Measurements from ENCODE around the gene MCTS1.

DNA sequence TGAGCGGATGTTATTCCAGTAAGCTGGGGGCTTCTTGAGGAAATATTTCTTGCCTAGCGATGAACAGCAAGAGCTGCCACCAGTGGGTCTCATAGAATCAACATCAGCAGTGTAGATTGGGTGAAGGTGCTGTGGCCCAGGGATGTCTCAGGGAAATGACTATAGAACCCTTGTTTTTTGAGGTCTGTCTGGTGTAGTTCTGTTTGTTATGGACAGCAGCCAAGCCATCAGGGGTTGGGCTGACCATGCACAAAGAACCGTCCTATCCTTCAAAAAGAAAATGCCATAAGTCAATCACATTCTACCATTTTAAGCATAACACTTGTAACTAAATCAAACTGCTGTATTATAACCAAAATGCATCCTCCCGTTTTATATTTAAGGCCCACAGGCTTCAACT is 43.2 kb downstream of the MCTS1 start:
- TF ChIP-seq, protein P1, sequence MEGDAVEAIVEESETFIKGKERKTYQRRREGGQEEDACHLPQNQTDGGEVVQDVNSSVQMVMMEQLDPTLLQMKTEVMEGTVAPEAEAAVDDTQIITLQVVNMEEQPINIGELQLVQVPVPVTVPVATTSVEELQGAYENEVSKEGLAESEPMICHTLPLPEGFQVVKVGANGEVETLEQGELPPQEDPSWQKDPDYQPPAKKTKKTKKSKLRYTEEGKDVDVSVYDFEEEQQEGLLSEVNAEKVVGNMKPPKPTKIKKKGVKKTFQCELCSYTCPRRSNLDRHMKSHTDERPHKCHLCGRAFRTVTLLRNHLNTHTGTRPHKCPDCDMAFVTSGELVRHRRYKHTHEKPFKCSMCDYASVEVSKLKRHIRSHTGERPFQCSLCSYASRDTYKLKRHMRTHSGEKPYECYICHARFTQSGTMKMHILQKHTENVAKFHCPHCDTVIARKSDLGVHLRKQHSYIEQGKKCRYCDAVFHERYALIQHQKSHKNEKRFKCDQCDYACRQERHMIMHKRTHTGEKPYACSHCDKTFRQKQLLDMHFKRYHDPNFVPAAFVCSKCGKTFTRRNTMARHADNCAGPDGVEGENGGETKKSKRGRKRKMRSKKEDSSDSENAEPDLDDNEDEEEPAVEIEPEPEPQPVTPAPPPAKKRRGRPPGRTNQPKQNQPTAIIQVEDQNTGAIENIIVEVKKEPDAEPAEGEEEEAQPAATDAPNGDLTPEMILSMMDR (IDR thresholded peaks at IDR 0.05), result no peak
- no peak for TF ChIP-seq EP300 (IDR thresholded peaks at IDR 0.05)
